GM06990 (cell line): ENCODE results near the gene PPP3CA.

Experiments
- DNase-seq: peaks from one replicate; pipeline ENCODE4 v3.0.0-alpha.2; 2011; ENCODE audit not compliant: insufficient read length; ENCODE audit errors: extremely low read depth
- H3K27me3 ChIP-seq: replicated peaks from 2 replicates; pipeline ENCODE4 v1.6.0; 2011; ENCODE audit warnings: low read length; ENCODE audit not compliant: control insufficient read depth, insufficient read depth
- H3K36me3 ChIP-seq: 2 replicates; pipeline ENCODE4 v1.5.1; 2011; ENCODE audit warnings: low read length; ENCODE audit not compliant: control insufficient read depth, insufficient read depth
- H3K4me3 ChIP-seq: replicated peaks from 2 replicates; pipeline ENCODE4 v1.5.1; 2011; ENCODE audit warnings: low read depth, mild to moderate bottlenecking, control low read depth, low read length
- CTCF ChIP-seq: IDR thresholded peaks from 2 replicates; pipeline ENCODE4 v1.5.1; 2011; ENCODE audit warnings: low read length, control low read depth, mild to moderate bottlenecking, inconsistent platforms; ENCODE audit not compliant: insufficient read depth, poor library complexity, severe bottlenecking

PPP3CA gene

GRCh38 chr4:101037249-101037648 is 310.1 kb downstream of the PPP3CA start:
- no peak overlapping the region for H3K4me3 ChIP-seq
- DNase-seq: no peak
- no peaks in the 10 kb centered on the region for H3K36me3 ChIP-seq
- no peaks in the 10 kb centered on the region for H3K27me3 ChIP-seq
- TF ChIP-seq CTCF: no peak

- Histone ChIP-seq H3K36me3 (no peaks in the 10 kb centered on the region), H3K27me3 (no peaks in the 10 kb centered on the region), H3K4me3 (no peak overlapping the region)
- TF ChIP-seq CTCF: no peak
- no peak for DNase-seq
These were observed 311.8 kb downstream of the PPP3CA start for GRCh38 chr4:101035487-101035886.

DNA sequence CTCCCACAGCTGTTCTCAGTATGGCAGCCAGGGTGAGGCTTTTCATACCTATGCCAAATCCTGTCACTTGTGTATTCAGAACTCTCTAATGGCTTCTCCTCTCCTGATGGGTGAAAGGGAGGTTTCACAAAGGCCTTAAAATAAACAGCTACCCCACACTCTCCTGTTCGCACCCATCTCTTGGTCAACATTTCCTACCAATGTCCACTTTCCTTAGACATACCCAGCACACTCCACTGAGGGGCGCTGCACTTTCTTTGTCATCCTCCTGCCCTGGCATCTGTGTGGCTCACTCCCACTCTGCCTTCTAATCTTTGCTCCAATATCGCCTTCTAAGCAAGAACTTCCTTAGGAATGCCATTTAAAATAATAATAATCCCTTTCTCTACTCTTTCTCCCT is 313.3 kb downstream of the PPP3CA start:
- TF ChIP-seq CTCF: peak; percentile 18
- Histone ChIP-seq H3K36me3 (no peaks in the 10 kb centered on the region), H3K27me3 (no peaks in the 10 kb centered on the region), H3K4me3 (no peak overlapping the region)
- DNase-seq: no peak

DNA sequence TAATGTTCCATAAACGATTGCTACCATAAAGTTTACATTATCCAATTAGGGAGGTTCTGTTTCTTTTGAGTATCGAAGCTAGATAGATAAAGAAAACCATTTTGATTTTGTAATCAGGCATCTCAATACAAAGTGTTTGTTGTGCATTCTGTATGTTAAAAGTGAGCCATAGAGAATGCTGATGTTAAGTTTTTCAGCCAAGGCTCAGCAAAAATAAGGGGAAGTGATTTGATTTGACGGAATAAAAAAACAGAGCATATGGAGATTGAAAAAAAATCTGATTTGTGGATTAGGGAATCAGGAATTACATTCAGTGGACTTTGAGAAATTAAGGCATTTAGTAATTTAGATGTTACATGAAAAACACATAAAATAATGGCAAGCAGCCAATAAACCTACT is 314.8 kb downstream of the PPP3CA start:
- Histone ChIP-seq H3K36me3 (no peaks in the 10 kb centered on the region), H3K4me3 (no peak overlapping the region), H3K27me3 (no peaks in the 10 kb centered on the region)
- DNase-seq: no peak
- no peak for TF ChIP-seq CTCF

DNA sequence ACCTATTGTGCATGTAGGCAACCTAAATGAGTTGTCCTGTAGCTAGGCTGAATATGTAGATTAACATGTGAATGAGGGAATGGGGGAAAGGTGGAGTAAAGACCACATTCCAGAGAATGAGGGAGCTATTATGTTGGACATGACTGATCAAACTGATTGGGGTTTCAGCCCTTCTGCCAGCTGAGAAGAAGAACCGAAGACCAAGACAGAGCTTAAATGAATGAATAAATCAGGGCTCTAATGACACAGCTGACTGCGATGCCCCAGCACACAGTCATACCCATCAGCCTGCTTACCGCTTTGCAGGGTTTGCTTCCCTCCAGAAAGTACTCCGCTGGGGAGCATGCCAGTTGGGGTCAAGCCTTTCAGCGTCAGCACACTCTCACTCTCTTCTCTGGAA is 315.4 kb downstream of the PPP3CA start:
- no peak for DNase-seq
- H3K36me3 ChIP-seq: no peaks in the 10 kb centered on the region
- H3K27me3 ChIP-seq: no peaks in the 10 kb centered on the region
- no peak overlapping the region for H3K4me3 ChIP-seq
- no peak for TF ChIP-seq CTCF

DNA sequence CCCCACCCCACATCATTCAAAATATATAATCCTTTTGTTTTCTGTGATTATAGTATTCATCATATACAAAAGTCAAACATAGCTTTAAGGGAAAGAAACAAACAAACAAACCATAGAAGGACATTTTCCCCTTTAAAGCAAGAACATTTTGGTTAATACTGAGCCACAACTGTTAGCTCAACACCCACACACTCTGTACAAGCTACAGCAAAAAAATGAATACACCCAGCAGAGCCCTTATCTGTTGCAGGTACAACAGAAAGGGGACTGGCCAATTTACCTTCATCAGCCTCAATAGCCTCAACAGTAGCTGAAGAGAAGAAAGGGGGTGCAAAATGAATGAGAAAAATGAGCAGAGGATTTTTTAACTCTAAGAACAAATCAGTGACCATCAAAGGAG is 318.4 kb downstream of the PPP3CA start:
- no peak overlapping the region for H3K4me3 ChIP-seq
- H3K36me3 ChIP-seq: no peaks in the 10 kb centered on the region
- no peaks in the 10 kb centered on the region for H3K27me3 ChIP-seq
- no peak for DNase-seq
- no peak for TF ChIP-seq CTCF
